Measurements from ENCODE around the gene DST.

DNA sequence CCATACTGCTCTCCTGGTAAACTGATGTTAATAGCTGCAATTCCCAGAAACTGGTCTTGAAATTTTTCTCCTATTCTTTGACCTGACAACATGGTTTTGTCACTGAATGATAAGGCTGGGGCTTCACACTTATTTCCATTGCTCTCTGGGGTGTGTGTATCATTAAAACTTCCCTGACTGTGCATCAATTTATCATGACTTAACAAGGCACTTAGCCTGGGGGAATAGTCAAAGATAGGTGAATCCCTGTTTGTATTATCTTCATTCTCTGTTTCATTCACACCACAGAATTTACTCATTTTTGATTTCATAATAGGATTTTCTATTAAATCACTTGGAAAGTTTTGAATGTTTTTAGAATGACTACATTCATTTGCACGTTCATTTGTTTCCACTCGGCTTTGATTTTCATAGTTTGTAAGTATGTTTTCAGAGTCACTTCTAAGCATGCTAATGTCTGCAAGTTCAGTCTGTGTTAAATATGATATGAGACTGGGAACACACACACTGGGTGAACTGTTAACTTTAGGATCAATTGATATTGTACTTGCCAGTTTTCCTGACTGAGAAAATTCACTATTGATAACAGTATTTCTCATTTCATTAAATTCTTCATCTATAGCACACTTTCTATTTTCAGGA, 35.5 kb downstream of the DST start:
- TF ChIP-seq, protein P1, sequence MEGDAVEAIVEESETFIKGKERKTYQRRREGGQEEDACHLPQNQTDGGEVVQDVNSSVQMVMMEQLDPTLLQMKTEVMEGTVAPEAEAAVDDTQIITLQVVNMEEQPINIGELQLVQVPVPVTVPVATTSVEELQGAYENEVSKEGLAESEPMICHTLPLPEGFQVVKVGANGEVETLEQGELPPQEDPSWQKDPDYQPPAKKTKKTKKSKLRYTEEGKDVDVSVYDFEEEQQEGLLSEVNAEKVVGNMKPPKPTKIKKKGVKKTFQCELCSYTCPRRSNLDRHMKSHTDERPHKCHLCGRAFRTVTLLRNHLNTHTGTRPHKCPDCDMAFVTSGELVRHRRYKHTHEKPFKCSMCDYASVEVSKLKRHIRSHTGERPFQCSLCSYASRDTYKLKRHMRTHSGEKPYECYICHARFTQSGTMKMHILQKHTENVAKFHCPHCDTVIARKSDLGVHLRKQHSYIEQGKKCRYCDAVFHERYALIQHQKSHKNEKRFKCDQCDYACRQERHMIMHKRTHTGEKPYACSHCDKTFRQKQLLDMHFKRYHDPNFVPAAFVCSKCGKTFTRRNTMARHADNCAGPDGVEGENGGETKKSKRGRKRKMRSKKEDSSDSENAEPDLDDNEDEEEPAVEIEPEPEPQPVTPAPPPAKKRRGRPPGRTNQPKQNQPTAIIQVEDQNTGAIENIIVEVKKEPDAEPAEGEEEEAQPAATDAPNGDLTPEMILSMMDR (IDR thresholded peaks at IDR 0.05; ENCODE audit: insufficient read depth, low read depth, low read length), result no peak
- no peak for TF ChIP-seq EZH2 (IDR thresholded peaks at IDR 0.05; ENCODE audit: insufficient read depth, low read length)

All from astrocyte (in vitro differentiated cells and primary cell).